Liver (tissue), 9 donors: ENCODE measurements around the gene ZNF628. TPM values are rescaled to one million over a fixed set of nuclear protein-coding genes. Genes with fewer than 3 reads are reported as not detected.

ENCODE experiments used
- DNase-seq: peaks from one replicate; pipeline ENCODE4 v3.0.0-alpha.2; 2017; ENCODE audit warnings: low spot score
- H3K27ac ChIP-seq, 2 donors: one replicate each; pipeline ENCODE4 v1.7.0; 2013; ENCODE audit warnings: inconsistent platforms in 2 of 2, low read length in 2 of 2, control low read depth in 1 of 2, low read depth in 1 of 2, mild to moderate bottlenecking in 1 of 2
- H3K27me3 ChIP-seq, 4 donors: one replicate each; pipeline versions ENCODE4 v1.6.1 to v1.7.0; 2013; ENCODE audit warnings: low read length in 3 of 4, inconsistent platforms in 1 of 4, mild to moderate bottlenecking in 1 of 4, moderate library complexity in 1 of 4; ENCODE audit not compliant: control insufficient read depth in 4 of 4, insufficient read depth in 4 of 4
- H3K36me3 ChIP-seq, 4 donors: one replicate each; pipeline versions ENCODE4 v1.6.1 to v1.7.0; 2013; ENCODE audit warnings: low read length in 3 of 4, mild to moderate bottlenecking in 3 of 4, low read depth in 1 of 4, moderate library complexity in 1 of 4; ENCODE audit not compliant: control insufficient read depth in 4 of 4, insufficient read depth in 3 of 4
- H3K4me1 ChIP-seq, 4 donors: one replicate each; pipeline versions ENCODE4 v1.6.1 to v1.7.0; 2013; ENCODE audit warnings: low read length in 3 of 4, mild to moderate bottlenecking in 3 of 4, moderate library complexity in 1 of 4; ENCODE audit not compliant: control insufficient read depth in 4 of 4, insufficient read depth in 4 of 4
- H3K4me3 ChIP-seq, 3 donors: one replicate each; pipeline versions ENCODE4 v1.6.1 to v1.7.0; 2013; ENCODE audit warnings: low read length in 3 of 3, control low read depth in 1 of 3, low read depth in 1 of 3, mild to moderate bottlenecking in 1 of 3
- H3K9ac ChIP-seq, 2 donors: one replicate each; pipeline ENCODE4 v1.7.0; 2013; ENCODE audit warnings: low read length in 2 of 2, mild to moderate bottlenecking in 2 of 2, moderate library complexity in 2 of 2, control low read depth in 1 of 2, low read depth in 1 of 2
- H3K9me3 ChIP-seq, 4 donors: one replicate each; pipeline versions ENCODE4 v1.6.1 to v1.7.0; 2013; ENCODE audit warnings: low read length in 3 of 4; ENCODE audit not compliant: control insufficient read depth in 4 of 4
- ATF3 ChIP-seq: IDR thresholded peaks from 2 replicates; pipeline ENCODE4 v1.6.1; 2016; ENCODE audit warnings: antibody characterized with exemption
- HNF4A ChIP-seq, 2 donors: conservative IDR thresholded peaks; 2 replicates each; pipeline ENCODE4 v1.6.1; 2016; ENCODE audit warnings: antibody characterized with exemption in 2 of 2, mild to moderate bottlenecking in 2 of 2
- HNF4G ChIP-seq: IDR thresholded peaks from 2 replicates; pipeline ENCODE4 v1.6.1; 2016; ENCODE audit warnings: antibody characterized with exemption
- MAX ChIP-seq: IDR thresholded peaks from 2 replicates; pipeline ENCODE4 v1.6.1; 2016; ENCODE audit warnings: antibody characterized with exemption
- NR2F2 ChIP-seq: IDR thresholded peaks from 2 replicates; pipeline ENCODE4 v1.6.1; 2016; ENCODE audit warnings: antibody characterized with exemption
- RAD21 ChIP-seq, 2 donors: IDR thresholded peaks; 2 replicates each; pipeline ENCODE4 v1.6.1; 2016; ENCODE audit warnings: antibody characterized with exemption in 2 of 2, mild to moderate bottlenecking in 2 of 2
- REST ChIP-seq: IDR thresholded peaks from 2 replicates; pipeline ENCODE4 v1.6.1; 2016; ENCODE audit warnings: antibody characterized with exemption, mild to moderate bottlenecking
- RXRA ChIP-seq, 2 donors: IDR thresholded peaks; 2 replicates each; pipeline ENCODE4 v1.6.1; 2017 to 2018; ENCODE audit warnings: antibody characterized with exemption in 2 of 2, mild to moderate bottlenecking in 1 of 2
- SP1 ChIP-seq: IDR thresholded peaks from 2 replicates; pipeline ENCODE4 v1.6.1; 2018; ENCODE audit warnings: antibody characterized with exemption, mild to moderate bottlenecking
- TAF1 ChIP-seq: conservative IDR thresholded peaks from 2 replicates; pipeline ENCODE4 v1.6.1; 2016; ENCODE audit warnings: antibody characterized with exemption, mild to moderate bottlenecking
- YY1 ChIP-seq: IDR thresholded peaks from 2 replicates; pipeline ENCODE4 v1.6.1; 2016; ENCODE audit warnings: antibody characterized with exemption, mild to moderate bottlenecking
- ZBTB33 ChIP-seq: IDR thresholded peaks from 2 replicates; pipeline ENCODE4 v1.6.1; 2016; ENCODE audit warnings: antibody characterized with exemption
- WGBS: extraction: QIAGEN DNeasy Blood & Tissue Kit; methylation state at CpG from one replicate; pipeline ENCODE4 v1.1.7; 2013; 5-methylcytosine and 5-hydroxymethylcytosine counted together
- polyA plus RNA-seq, 2 donors: library from polyadenylated mRNA; stranded (reverse) in 1 of 2; unstranded in 1 of 2; fragments of 200-250 nt in 1 of 2; fragments of >200 nt in 1 of 2; fragmentation: Nextera tagmentation in 1 of 2; extraction: Ambion mirVana in 1 of 2; gene quantifications; one replicate each; pipeline versions ENCODE4 v1.2.1 to v1.2.3, GENCODE V29; 2013 to 2015
- total RNA-seq, 2 donors: library from RNA; depleted of rRNA; stranded (reverse); fragments of >200 nt; gene quantifications; one replicate each; pipeline ENCODE4 v1.2.3, GENCODE V29; 2014
- donor health status: healthy.
- donor health status: healthy.
- donor health status: healthy.
- donor health status: healthy.
- donor health status: healthy.

ZNF628 gene
- total and polyA plus RNA-seq, 4 donors: 0.99 to 4.4 (median 1.5) TPM

GRCh38 chr19:55479451-55480230 lies 3.2 kb downstream of the ZNF628 start:
- no peak overlapping the region for H3K9ac ChIP-seq
- H3K27ac ChIP-seq: no peak overlapping the region
- H3K9me3 ChIP-seq: no peaks in the 10 kb centered on the region
- H3K4me1 ChIP-seq: peaks cover 8 to 34% (median 23%) of the 10 kb centered on the region in 4 donors
- H3K36me3 ChIP-seq: peaks cover 0 to 11% (median 5%) of the 10 kb centered on the region in 4 donors
- 77% methylated on average over 15 of the region's 15 CpGs for WGBS
- TF ChIP-seq TAF1 (no peak), RAD21 (IDR thresholded peaks at IDR 0.05) (no peak), RXRA (IDR thresholded peaks at IDR 0.05) (no peak), NR2F2 (no peak), SP1 (peak; percentile 13), HNF4G (no peak)
- no peaks in the 10 kb centered on the region for H3K27me3 ChIP-seq
- DNase-seq: no peak
- no peak overlapping the region for H3K4me3 ChIP-seq

GRCh38 chr19:55481148-55481793 lies 4.9 kb downstream of the ZNF628 start:
- Histone ChIP-seq H3K27me3 (no peaks in the 10 kb centered on the region), H3K9ac (no peak overlapping the region), H3K9me3 (no peaks in the 10 kb centered on the region), H3K4me3 (no peak overlapping the region), H3K4me1 (peaks cover 9 to 33% (median 20%) of the 10 kb centered on the region in 4 donors), H3K27ac (no peak overlapping the region), H3K36me3 (peaks cover 0 to 11% (median 5%) of the 10 kb centered on the region in 4 donors)
- WGBS: 98% methylated on average over 52 of the region's 52 CpGs
- DNase-seq: no peak
- TF ChIP-seq HNF4A (conservative IDR thresholded peaks at IDR 0.05) (no peak), ATF3 (no peak), REST (no peak), MAX (no peak), ZBTB33 (no peak), SP1 (no peak), YY1 (no peak)
